Endodermal cell (in vitro differentiated cells): Measurements from ENCODE around the gene GNB3. TPM values are rescaled to one million over a fixed set of nuclear protein-coding genes. Genes with fewer than 3 reads are reported as not detected.
A peak's percentile ranks its signal among the peaks of the same experiment; 100 is the strongest.

ENCODE experiments used
- DNase-seq: peaks from one replicate; pipeline ENCODE4 v3.0.0-alpha.2; 2017
- H3K27ac ChIP-seq: 2 replicates; pipeline ENCODE4 v1.5.1; 2013; ENCODE audit warnings: mild to moderate bottlenecking, low read depth, low read length, moderate library complexity
- H3K27me3 ChIP-seq: 2 replicates; pipeline ENCODE4 v1.6.1; 2013; ENCODE audit warnings: mild to moderate bottlenecking, low read length, moderate library complexity; ENCODE audit not compliant: insufficient read depth, control insufficient read depth, poor library complexity, severe bottlenecking
- H3K36me3 ChIP-seq: 2 replicates; pipeline ENCODE4 v1.7.0; 2013; ENCODE audit warnings: mild to moderate bottlenecking, low read length, moderate library complexity; ENCODE audit not compliant: control insufficient read depth, insufficient read depth
- H3K4me1 ChIP-seq: one replicate; pipeline ENCODE4 v1.7.0; 2013; ENCODE audit warnings: low read length; ENCODE audit not compliant: control insufficient read depth, insufficient read depth
- H3K4me3 ChIP-seq: 2 replicates; pipeline ENCODE4 v1.5.1; 2013; ENCODE audit warnings: mild to moderate bottlenecking, low read length, moderate library complexity
- H3K9ac ChIP-seq: 2 replicates; pipeline ENCODE4 v1.6.1; 2013; ENCODE audit warnings: mild to moderate bottlenecking, low read length, moderate library complexity; ENCODE audit not compliant: poor library complexity, severe bottlenecking; ENCODE audit errors: extremely low read depth
- H3K9me3 ChIP-seq: 2 replicates; pipeline ENCODE4 v1.6.1; 2013; ENCODE audit warnings: mild to moderate bottlenecking, low read length, moderate library complexity; ENCODE audit not compliant: control insufficient read depth
- H3K27ac Mint-ChIP-seq: 2 replicates; pipeline ENCODE4 v1.8.0; 2020; ENCODE audit warnings: mixed read lengths
- H3K27me3 Mint-ChIP-seq: 2 replicates; pipeline ENCODE4 v1.8.0; 2021; ENCODE audit warnings: mild to moderate bottlenecking, mixed read lengths; ENCODE audit not compliant: insufficient read depth
- H3K36me3 Mint-ChIP-seq: 2 replicates; pipeline ENCODE4 v1.8.0; 2020; ENCODE audit warnings: low read depth, mixed read lengths
- H3K4me1 Mint-ChIP-seq: 2 replicates; pipeline ENCODE4 v1.8.0; 2020; ENCODE audit warnings: mixed read lengths
- H3K4me3 Mint-ChIP-seq: 2 replicates; pipeline ENCODE4 v1.8.0; 2020; ENCODE audit warnings: mild to moderate bottlenecking, moderate library complexity, mixed read lengths
- H3K9me3 Mint-ChIP-seq: 2 replicates; pipeline ENCODE4 v1.8.0; 2020; ENCODE audit warnings: mild to moderate bottlenecking, mixed read lengths
- CTCF ChIP-seq: fragments of 200-600 bp; sonication (generic); conservative IDR thresholded peaks from 2 replicates; pipeline ENCODE4 v1.5.0; 2021; ENCODE audit warnings: antibody characterized with exemption, mild to moderate bottlenecking
- WGBS, 2 experiments: methylation state at CpG; one replicate each; pipeline versions ENCODE4 v1.1.5 to v1.1.7; 2013; ENCODE audit warnings: missing lambda C conversion rate in 2 of 2, mixed read lengths in 1 of 2; ENCODE audit not compliant: insufficient coverage in 1 of 2, insufficient read length in 1 of 2; 5-methylcytosine and 5-hydroxymethylcytosine counted together
- total RNA-seq, 2 donors: library from RNA; stranded (reverse); fragmentation: NEBNext Ultra II Directional in 1 of 2; extraction: Animal tissue kit (Norgen Biotek cat#: 25700) in 1 of 2; gene quantifications; 2 replicates in 1 of 2; 3 replicates in 1 of 2; pipeline ENCODE4 v1.2.1, GENCODE V29; 2021

Gene GNB3
- total RNA-seq, 2 donors from 2014 or later, result 10.0 to 17.1 TPM

GRCh38 chr12:6833189-6833890, 7.4 kb upstream of the GNB3 start:
- no peak for DNase-seq
- H3K27me3 ChIP-seq, result no peaks in the 10 kb centered on the region
- no peaks in the 10 kb centered on the region for H3K4me1 ChIP-seq
- H3K27ac Mint-ChIP-seq, result no peak overlapping the region
- WGBS, 2 experiments, result 92 to 96% methylated on average over 4 to 6 of the region's 6 CpGs
- H3K36me3 Mint-ChIP-seq, result peaks cover 62% of the 10 kb centered on the region
- H3K4me3 ChIP-seq, result no peak overlapping the region
- H3K4me1 Mint-ChIP-seq, result peaks cover 6% of the 10 kb centered on the region
- H3K36me3 ChIP-seq, result peaks cover 57% of the 10 kb centered on the region
- H3K4me3 Mint-ChIP-seq, result no peak overlapping the region
- H3K9ac ChIP-seq, result no peak overlapping the region
- H3K27me3 Mint-ChIP-seq, result peaks cover 3% of the 10 kb centered on the region
- H3K9me3 ChIP-seq, result no peaks in the 10 kb centered on the region
- no peaks in the 10 kb centered on the region for H3K9me3 Mint-ChIP-seq
- TF ChIP-seq CTCF, result no peak
- H3K27ac ChIP-seq, result no peak overlapping the region

GRCh38 chr12:6834254-6834653, 6.5 kb upstream of the GNB3 start:
- no peak for DNase-seq
- no peaks in the 10 kb centered on the region for H3K9me3 ChIP-seq
- H3K36me3 ChIP-seq, result peaks cover 66% of the 10 kb centered on the region
- no peak for TF ChIP-seq CTCF
- H3K4me3 Mint-ChIP-seq, result no peak overlapping the region
- no peak overlapping the region for H3K27ac Mint-ChIP-seq
- H3K27me3 ChIP-seq, result no peaks in the 10 kb centered on the region
- H3K9me3 Mint-ChIP-seq, result no peaks in the 10 kb centered on the region
- peaks cover 10% of the 10 kb centered on the region for H3K27me3 Mint-ChIP-seq
- H3K4me1 Mint-ChIP-seq, result peaks cover 6% of the 10 kb centered on the region
- H3K4me3 ChIP-seq, result no peak overlapping the region
- WGBS, 2 experiments, result 100% methylated on average over 1 of the region's 1 CpG; no CpG with 5 or more reads in 1 of the 2 experiments
- H3K27ac ChIP-seq, result no peak overlapping the region
- H3K36me3 Mint-ChIP-seq, result peaks cover 71% of the 10 kb centered on the region
- no peak overlapping the region for H3K9ac ChIP-seq
- no peaks in the 10 kb centered on the region for H3K4me1 ChIP-seq

- peaks cover 10% of the 10 kb centered on the region for H3K27me3 Mint-ChIP-seq
- H3K36me3 ChIP-seq, result peaks cover 69% of the 10 kb centered on the region
- DNase-seq, result no peak
Observed at GRCh38 chr12:6834873-6835272, 5.9 kb upstream of the GNB3 start.

More at GRCh38 chr12:6834873-6835272, 5.9 kb upstream of the GNB3 start:
- Mint-ChIP-seq H3K9me3 (no peaks in the 10 kb centered on the region), H3K36me3 (peaks cover 73% of the 10 kb centered on the region), H3K27ac (peak overlapping the region; percentile 0), H3K4me1 (peaks cover 6% of the 10 kb centered on the region), H3K4me3 (no peak overlapping the region)
- Histone ChIP-seq H3K9ac (no peak overlapping the region), H3K27ac (no peak overlapping the region), H3K4me3 (no peak overlapping the region), H3K27me3 (no peaks in the 10 kb centered on the region), H3K9me3 (no peaks in the 10 kb centered on the region), H3K4me1 (peaks cover 2% of the 10 kb centered on the region)
- no peak for TF ChIP-seq CTCF
- 80 to 93% methylated on average over 3 to 5 of the region's 5 CpGs for WGBS, 2 experiments
